Measurements from ENCODE around the gene ZNF512B.

Gene ZNF512B

DNA sequence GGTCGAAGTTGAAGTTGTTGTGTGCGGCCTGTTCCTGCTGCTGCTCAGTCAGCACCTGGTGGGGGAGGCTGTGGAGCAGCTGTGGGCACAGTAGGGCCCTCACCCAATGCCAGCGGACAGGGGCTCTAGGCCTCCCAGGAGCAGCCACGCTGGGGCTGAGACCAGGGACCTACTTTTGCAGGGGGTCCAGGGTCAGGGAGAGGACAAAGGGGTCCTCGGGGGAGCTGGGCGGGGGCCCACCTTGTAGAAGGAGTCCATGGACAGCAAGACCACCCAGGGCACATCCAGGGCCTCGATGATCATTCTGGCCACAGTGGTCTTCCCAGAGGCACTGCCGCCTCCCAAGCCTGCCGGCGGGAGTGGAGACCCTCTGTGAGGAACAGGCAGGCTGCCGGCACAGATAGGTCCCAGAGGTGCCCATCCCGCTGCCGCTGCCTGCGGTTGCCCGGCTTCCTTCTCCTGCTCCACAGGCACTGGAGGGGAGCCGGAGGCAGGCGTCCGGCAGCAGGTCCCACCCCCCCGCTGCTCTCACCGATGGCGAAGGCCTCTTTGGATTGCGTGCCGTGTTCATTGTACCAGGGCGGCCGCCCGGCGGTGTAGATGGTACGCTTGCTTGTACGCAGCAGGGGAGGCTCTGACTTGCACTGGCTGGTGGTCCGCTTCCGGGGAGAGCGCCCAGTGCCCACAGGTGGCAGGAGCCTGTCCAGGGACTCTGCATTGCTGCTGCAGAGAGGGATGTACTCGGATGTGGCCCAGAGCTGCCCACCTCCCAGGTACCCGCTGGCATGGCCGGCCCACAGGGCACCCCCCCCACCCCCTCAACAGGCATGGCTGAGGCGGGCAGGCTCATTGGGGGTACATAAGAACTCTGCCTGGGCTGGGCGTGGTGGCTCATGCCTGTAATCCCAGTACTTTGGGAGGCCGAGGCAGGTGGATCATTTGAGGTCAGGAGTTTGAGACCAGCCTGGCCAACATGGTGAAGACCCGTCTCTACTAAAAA, 23.5 kb downstream of the ZNF512B start:
- no peak for FAIRE-seq

- no peak for FAIRE-seq
Measured at GRCh38 chr20:63945031-63945658, 24.6 kb downstream of the ZNF512B start.

DNA sequence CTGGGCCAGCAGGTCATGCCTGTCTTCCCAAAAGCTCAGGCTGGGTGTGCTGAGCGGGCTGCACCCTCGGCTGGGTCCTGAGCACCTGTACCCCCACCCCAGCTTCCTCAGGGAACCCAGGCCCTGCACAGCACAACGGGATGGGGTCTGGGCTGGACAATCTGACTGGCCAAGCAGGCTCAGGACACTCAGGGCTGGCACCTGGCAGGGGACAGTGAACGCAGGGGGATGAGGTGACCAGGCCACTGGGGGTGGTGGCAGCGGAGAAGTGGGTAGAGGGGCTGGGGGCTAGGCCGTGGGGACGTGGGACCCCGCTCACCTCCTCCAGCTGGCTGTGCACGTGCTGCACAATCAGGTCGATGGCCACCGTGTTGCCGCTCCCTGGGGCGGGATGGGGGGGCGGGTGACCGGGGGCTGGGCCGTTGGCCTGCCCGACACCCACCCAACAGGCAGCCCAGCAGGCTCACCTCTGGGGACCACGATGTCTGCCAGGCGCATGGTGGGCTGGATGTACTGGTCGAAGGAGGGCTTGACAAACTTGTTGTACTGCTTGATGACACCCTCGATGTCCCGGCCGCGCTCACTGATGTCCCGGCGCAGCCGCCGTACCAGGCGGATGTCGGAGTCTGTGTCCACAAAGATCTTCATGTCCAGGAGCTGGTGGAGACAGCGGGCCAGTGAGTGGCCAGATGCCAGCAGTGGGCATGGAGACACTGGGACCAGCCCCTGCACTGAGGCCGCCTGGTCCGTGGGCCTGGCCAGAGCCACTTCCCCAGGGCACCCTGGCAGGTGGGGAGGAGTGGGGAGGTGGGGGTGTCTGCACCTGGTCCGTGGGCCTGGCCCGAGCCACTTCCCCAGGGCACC, 25.4 kb downstream of the ZNF512B start:
- no peak for FAIRE-seq

GRCh38 chr20:63943808-63944077, 26.0 kb downstream of the ZNF512B start:
- FAIRE-seq: no peak

- no peak for FAIRE-seq
Measured at GRCh38 chr20:63942969-63943807, 26.5 kb downstream of the ZNF512B start.

DNA sequence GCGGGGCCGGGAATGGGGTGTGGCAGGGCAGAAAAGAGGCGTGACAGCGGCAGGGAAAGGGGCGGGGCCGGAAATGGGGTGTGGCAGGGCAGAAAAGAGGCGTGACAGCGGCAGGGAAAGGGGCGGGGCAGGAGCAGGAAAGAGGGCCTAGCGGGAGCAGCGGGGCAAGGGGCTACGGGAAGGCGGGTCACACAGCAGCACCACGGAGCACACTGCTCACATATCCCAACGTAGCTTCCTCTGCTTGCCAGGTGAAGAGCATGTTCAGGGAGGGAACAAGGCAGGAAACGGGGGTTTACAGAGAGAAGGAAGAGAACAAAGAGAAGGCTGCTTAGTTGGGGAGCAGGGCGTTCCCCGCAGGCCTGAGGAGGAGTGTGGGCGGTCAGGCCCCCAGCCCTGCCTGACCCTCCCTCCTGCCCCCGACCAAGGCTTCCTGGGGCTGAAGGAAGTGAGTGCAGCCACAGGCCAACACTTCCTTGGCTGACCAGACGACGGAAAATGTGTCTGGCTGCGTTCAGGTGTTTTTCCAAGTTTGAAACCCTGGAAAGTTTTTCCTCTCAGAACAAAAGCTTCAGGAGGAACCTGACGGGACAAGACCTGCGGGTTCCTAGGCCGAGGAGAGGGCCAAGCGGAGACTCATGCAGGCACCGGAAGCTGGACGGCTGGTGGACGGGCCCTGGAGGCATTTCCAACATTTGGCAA, 27.3 kb downstream of the ZNF512B start:
- FAIRE-seq: no peak

DNA sequence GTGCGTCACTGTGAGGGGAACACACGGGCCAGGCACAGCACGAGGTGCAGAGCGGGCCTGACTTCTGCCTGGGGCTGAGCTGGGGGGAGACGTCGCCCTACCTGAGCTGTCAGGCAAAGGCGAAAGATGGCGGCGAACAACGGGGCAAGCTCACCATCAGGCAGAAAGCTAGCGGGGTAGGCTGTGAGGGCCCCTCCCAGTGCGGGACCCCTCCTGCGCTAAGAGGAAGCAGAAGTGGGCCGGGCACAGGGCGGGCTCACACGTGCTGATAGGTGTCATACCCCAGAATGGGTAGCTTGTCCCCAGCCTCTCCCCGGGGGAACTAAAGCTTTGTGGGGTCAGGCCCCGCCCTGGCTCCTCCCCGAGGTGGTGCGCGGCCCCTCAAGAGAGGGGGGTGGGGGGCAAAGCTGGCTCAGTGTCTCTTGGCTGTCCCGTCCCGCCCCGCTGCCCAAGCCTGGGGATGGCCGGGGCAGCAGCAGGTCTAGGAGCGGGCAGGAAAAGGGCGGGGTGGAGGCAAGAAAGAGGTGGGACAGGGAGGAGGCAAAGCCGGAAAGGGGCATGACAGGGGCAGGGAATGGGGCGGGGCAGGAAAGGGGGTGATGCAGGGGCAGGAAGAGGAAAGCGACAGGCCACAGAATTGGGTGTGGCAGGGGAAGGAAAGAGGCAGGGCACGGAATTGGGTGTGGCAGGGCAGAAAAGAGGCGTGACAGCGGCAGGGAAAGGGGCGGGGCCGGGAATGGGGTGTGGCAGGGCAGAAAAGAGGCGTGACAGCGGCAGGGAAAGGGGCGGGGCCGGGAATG, 28.2 kb downstream of the ZNF512B start:
- FAIRE-seq: no peak

DNA sequence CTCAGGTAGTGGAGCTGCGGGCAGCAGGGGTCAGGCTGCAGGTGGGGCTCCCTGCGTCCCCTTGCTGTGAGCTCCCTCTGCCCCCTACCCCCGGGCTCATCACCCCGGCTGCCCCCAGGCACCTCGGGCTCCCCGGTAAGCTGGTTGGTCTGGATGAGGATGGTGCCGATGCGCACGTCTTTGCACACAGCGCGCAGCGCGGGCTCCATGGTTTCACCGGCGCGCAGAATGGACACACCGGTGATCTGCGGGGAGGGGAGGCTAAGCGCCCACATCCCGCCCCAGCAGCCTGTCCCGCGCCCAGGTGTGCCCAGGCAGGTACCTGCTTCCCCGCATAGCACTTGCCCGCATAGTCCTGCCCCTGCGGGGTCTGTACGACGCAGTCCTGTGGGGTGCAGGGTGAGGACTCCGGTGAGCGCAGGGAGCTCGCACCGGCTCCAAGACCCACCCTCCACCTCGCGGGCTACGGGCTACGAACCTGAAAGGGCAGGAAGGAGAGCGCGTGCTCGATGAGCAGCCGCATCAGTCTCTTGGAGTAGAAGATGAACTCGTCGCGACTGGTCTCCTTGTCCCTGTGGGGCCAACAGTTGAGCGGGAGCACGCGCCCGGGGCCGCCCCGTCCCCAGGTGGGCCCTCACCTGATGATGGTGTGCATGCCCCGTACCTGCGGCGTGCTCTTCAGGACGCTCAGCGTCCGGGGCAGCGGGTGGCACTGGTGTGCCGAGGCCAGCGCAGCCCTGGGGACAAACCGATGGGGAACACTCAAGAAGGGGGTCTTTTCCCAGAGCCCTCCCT, 29.1 kb downstream of the ZNF512B start:
- FAIRE-seq: no peak

GRCh38 chr20:63940071-63940471, 29.7 kb downstream of the ZNF512B start:
- FAIRE-seq: no peak

DNA sequence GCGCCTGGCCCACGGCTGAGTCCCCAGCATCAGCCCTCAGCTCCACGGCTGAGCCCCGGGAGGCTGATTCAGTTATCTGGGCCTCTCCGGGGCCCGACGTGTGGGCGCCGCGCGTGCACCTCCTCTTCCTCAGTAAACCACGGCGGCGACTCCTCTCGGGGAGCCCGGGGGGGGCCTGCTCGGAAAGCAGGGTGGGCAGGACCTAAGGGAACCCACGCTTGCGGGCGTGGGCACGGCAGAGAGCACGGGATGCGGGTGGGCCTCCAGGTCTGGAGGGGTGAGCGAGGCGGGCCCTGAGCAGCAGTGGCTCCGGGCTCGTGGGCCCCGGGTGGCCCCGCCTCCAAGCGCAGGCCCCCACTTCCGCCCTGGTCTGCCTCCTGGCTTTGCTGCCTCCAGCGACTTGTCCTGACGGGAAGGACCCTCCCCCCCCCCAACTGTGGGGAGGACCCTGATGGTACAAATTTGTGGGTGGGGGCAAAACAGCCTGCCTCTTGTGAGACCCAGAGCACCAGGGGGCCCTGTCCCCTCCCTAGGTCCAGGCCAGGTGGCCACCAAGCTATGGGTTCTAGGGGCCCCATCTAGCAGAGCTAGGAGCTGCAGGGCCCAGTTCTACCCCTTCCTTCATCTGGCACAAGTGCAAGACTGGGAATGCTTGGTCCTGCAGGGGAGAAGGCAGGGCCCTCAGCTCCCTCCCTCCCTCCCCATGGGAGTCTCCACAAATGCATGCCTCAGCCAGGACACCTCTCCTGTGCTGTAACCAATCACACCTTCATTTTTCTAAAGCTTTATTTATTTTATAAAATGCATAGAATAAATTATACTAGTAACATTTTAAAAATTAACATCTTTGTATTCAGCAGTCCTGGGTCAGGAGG, 30.4 kb downstream of the ZNF512B start:
- FAIRE-seq: no peak

DNA sequence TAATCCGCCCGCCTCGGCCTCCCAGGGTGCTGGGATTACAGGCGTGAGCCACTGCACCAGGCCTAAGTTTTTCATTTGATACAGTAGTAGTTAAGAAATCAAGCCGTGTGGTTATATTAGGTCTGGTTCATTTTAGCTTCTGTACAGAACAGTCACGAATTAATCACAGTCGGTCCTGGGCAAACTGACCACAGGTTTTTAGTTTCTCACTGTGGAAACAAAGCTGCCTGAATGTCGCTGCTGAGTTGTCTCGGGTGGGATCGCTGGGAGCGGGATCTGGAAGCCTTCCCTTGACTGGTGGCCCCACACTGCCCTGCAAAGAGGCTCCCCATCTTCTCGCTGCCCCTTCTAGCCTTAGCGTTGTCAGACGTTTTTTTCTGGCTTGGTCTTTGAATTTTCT, 32.1 kb downstream of the ZNF512B start:
- no peak for FAIRE-seq

- FAIRE-seq: no peak
Measured at GRCh38 chr20:63935447-63935846, 34.3 kb downstream of the ZNF512B start.

DNA sequence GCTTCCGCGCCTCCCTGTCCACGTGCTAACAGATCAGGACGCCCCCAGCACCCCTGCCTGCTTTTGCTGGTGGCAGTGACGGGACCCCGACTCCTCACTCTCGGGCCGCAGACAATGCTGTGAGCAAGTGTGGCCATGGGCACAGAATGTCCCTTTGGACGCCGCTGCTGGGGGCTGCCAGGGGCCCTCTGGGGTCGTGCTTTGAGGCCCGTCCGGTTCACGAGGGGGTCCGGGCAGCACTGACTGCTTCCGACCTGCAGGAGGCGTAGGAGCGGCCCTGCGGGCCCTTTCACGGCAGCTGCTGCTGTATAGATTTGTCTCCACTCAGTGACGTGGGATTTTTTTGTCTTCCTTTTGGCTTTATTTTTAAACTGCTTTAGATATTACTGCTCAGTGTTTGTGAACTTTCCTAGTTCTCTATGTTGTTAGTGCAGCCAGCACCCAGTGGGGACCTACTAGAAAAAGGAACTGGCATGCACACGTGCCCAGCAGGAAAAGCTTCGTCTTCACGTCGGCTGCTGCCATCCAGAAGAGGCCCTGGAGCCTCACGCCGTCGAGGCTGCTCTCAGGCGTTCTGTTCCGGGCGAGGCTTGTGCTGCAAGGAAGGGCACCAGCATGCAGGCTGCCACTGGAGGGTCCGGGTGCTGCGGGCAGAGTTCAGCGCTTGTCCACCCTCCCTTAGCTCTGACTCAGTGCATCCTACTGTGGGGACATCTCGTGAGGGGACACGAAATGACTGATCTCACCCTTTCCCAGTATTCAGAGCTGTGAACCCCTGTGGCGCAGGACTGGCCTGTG, 35.3 kb downstream of the ZNF512B start:
- FAIRE-seq: no peak

GRCh38 chr20:63933646-63934045, 36.1 kb downstream of the ZNF512B start:
- FAIRE-seq: no peak

DNA sequence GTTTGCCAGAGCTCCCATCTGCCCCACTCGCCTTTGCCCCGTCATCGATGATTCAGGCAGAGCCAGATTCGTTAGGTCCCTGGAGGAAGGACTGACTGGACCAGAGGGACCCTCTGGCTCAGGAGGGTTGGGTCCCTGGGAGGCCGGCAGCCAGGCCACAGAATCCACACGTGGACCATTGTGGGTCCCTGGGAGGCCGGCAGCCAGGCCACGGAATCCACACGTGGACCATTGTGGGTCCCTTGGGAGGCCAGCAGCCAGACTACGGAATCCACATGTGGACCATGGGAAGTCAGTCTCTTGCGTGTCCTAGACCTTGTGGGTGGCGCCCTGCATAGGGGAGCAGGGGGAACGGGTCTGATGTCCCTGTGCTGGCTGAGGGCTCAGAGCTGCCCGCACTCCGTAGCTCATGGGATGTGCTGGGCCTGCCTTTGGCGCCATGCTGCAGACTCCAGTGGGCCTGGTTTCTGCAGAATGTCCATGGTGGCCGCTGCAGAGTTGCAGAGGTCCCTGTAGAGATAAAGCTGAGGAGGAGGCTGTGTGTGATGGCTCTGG, 37.0 kb downstream of the ZNF512B start:
- no peak for FAIRE-seq

DNA sequence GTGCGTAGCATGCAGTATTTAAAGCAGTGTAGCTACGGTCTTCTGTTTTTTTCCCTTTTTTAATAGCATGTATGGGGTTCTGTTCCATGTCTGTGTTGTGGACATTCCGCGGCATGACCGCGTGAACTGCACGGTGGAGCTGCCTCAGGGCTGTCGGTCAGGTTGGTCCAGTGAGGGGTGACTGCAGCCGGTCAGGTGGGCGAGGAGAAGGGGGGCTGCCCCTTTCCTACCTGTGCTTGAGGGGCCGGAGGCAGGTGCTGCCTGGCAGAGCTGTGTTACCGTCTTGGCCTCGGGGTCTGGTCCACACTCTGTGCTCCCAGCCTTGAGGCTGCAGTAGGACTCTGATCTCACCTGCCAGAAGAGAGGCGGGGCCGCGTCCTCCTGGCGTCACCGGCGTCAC, 38.0 kb downstream of the ZNF512B start:
- no peak for FAIRE-seq

GRCh38 chr20:63930971-63931553, 38.7 kb downstream of the ZNF512B start:
- no peak for FAIRE-seq
